ENCODE results near the gene RPS23. TPM values are rescaled to one million over a fixed set of nuclear protein-coding genes. Genes with fewer than 3 reads are reported as not detected.
A peak's percentile ranks its signal among the peaks of the same experiment; 100 is the strongest.

Gene RPS23
- total RNA-seq, 1 donor from 2014 or later: 5,433 TPM

- Histone ChIP-seq H4K20me1 (ENCODE audit: low read depth) (no peaks in the 10 kb centered on the region), H3K4me2 (no peak overlapping the region), H3K4me1 (no peaks in the 10 kb centered on the region), H3F3A (ENCODE audit: low read depth) (no peaks in the 10 kb centered on the region), H3K9ac (no peak overlapping the region), H3K27me3 (no peaks in the 10 kb centered on the region), H3K36me3 (no peaks in the 10 kb centered on the region), H3K27ac (no peak overlapping the region), H2AFZ (replicated peaks) (no peak overlapping the region), H3K79me2 (ENCODE audit: low read depth) (no peaks in the 10 kb centered on the region), H3K9me3 (ENCODE audit: low read depth) (no peaks in the 10 kb centered on the region), H3K4me3 (no peak overlapping the region)
- Mint-ChIP-seq H3K27ac (no peak overlapping the region), H3K4me1 (no peaks in the 10 kb centered on the region), H3K9me3 (no peaks in the 10 kb centered on the region), H3K4me3 (no peak overlapping the region), H3K27me3 (ENCODE audit: insufficient read depth, low read depth) (peaks cover 2% of the 10 kb centered on the region), H3K36me3 (no peaks in the 10 kb centered on the region)
- DNase-seq (ENCODE audit: low spot score): no peak
- no peak for TF ChIP-seq EZH2 (IDR thresholded peaks at IDR 0.05)
- no peak for TF ChIP-seq EZH2phosphoT487 (IDR thresholded peaks at IDR 0.05)
- no peak for TF ChIP-seq CTCF (IDR thresholded peaks at IDR 0.05)
Observed at GRCh38 chr5:82234885-82235284, 43.3 kb downstream of the RPS23 start.

- Histone ChIP-seq H3K9ac (no peak overlapping the region), H3K4me1 (peaks cover 13% of the 10 kb centered on the region), H4K20me1 (ENCODE audit: low read depth) (no peaks in the 10 kb centered on the region), H3F3A (ENCODE audit: low read depth) (peaks cover 13% of the 10 kb centered on the region), H3K9me3 (ENCODE audit: low read depth) (no peaks in the 10 kb centered on the region), H3K36me3 (no peaks in the 10 kb centered on the region), H2AFZ (replicated peaks) (no peak overlapping the region), H3K27me3 (no peaks in the 10 kb centered on the region), H3K4me2 (no peak overlapping the region), H3K4me3 (no peak overlapping the region), H3K79me2 (ENCODE audit: low read depth) (no peaks in the 10 kb centered on the region), H3K27ac (no peak overlapping the region)
- peak; percentile 72 for DNase-seq (ENCODE audit: low spot score)
- Mint-ChIP-seq H3K4me1 (peaks cover 5% of the 10 kb centered on the region), H3K36me3 (no peaks in the 10 kb centered on the region), H3K9me3 (no peaks in the 10 kb centered on the region), H3K27ac (no peak overlapping the region), H3K27me3 (ENCODE audit: insufficient read depth, low read depth) (no peaks in the 10 kb centered on the region), H3K4me3 (no peak overlapping the region)
- TF ChIP-seq EZH2 (IDR thresholded peaks at IDR 0.05): no peak
- peak; percentile 93 for TF ChIP-seq CTCF (IDR thresholded peaks at IDR 0.05)
- TF ChIP-seq EZH2phosphoT487 (IDR thresholded peaks at IDR 0.05): no peak
Observed at GRCh38 chr5:82225525-82226172, 52.5 kb downstream of the RPS23 start.

Small RNAs within 50 kb of the gene (small RNA-seq; reads per million reads assigned to genes)
- gene AC010598.1: not detected

Measured in neural progenitor cell (in vitro differentiated cells).